IPS-18c (cell line): ENCODE measurements around the gene PIP4K2A.

ENCODE experiments used
- H3K4me3 ChIP-seq: 2 replicates; pipeline ENCODE4 v1.7.0; 2013; ENCODE audit warnings: low read depth, mild to moderate bottlenecking, low read length, moderate library complexity; ENCODE audit not compliant: insufficient read depth
- H3K9me3 ChIP-seq: one replicate; pipeline ENCODE4 v1.6.1; 2013; ENCODE audit warnings: mild to moderate bottlenecking, low read length, moderate library complexity; ENCODE audit not compliant: control insufficient read depth, insufficient read depth

Gene PIP4K2A

GRCh38 chr10:22623633-22624253 lies 90.6 kb downstream of the PIP4K2A start:
- no peak overlapping the region for H3K4me3 ChIP-seq

GRCh38 chr10:22622242-22622806 lies 92.1 kb downstream of the PIP4K2A start:
- H3K4me3 ChIP-seq: no peak overlapping the region
- H3K9me3 ChIP-seq: no peaks in the 10 kb centered on the region

More at GRCh38 chr10:22623633-22624253, 90.6 kb downstream of the PIP4K2A start:
- H3K9me3 ChIP-seq: no peaks in the 10 kb centered on the region

GRCh38 chr10:22621726-22622125 lies 92.7 kb downstream of the PIP4K2A start:
- no peaks in the 10 kb centered on the region for H3K9me3 ChIP-seq
- no peak overlapping the region for H3K4me3 ChIP-seq

- H3K9me3 ChIP-seq: no peaks in the 10 kb centered on the region
- no peak overlapping the region for H3K4me3 ChIP-seq
Observed at GRCh38 chr10:22620929-22621328, 93.4 kb downstream of the PIP4K2A start.

DNA sequence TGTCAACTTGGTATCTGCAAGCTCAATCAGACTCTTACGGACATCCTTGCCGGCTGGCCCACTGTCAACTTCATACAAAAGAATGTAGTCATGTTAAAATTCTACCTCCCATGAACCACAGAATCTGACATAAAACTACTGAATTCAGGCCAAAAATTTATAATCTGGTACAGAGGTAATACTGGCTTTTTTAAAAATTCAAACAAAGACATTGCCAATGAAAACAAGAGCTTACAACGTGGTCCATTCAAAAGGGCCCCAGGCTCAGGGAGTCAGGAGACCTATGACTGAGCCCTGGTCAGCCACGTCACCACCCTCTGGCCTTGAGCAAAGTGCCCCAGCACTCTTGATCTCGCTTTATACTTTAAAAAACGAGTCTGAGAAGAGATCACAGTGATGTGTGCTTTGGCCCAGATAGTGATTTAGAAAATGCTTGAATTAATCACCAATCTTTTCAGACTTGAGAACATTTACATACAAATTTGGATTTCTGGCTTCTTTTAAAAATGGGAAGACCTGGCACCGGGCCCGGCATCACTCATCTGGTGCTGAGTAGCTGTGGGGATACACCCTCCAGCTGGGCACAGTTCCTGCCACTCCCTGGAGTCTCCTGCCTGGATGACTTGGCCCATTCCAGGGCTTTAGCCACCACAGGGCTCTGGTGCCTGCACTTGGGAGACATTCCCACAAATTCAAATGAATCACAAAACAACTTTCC lies 94.1 kb downstream of the PIP4K2A start:
- H3K9me3 ChIP-seq: no peaks in the 10 kb centered on the region
- H3K4me3 ChIP-seq: no peak overlapping the region

DNA sequence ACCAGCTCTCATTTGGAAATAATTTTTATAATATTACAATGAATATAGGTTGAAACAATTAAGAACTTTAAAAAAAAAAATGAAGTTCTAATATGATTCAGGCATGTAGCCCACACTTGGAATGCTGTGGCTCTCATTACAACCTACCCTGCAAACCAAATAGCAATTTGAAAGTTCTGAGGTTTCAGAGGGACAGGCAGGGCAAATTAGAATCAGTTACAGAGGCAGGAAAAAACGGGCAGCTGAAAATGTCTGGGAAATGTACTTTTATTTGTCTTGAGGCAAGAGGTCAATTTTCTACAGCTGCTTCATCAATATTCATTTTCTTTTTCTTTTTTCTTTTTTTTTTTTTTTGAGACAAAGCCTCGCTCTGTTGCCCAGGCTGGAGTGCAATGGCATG lies 95.3 kb downstream of the PIP4K2A start:
- Histone ChIP-seq H3K9me3 (no peaks in the 10 kb centered on the region), H3K4me3 (no peak overlapping the region)

GRCh38 chr10:22618078-22618785 lies 96.1 kb downstream of the PIP4K2A start:
- no peak overlapping the region for H3K4me3 ChIP-seq
- no peaks in the 10 kb centered on the region for H3K9me3 ChIP-seq

DNA sequence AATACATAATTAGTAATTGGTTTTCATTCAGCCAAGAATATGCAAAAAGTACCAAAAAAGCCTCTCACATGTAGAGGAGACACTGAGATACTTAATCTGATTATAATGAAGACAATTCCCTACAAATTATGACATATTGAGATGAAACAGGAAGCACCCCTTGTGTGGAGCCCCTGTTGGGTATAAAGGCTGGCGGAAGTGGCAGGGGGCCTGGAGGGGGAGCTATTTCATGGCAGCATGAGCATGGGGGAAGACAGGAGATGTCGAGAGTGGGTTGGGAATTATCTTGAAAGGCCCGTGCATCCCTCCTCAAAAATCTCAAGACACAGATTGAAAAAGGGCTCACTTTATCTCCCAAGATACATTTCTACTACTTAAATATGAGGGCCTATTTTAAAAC lies 96.9 kb downstream of the PIP4K2A start:
- H3K4me3 ChIP-seq: no peak overlapping the region
- H3K9me3 ChIP-seq: no peaks in the 10 kb centered on the region

DNA sequence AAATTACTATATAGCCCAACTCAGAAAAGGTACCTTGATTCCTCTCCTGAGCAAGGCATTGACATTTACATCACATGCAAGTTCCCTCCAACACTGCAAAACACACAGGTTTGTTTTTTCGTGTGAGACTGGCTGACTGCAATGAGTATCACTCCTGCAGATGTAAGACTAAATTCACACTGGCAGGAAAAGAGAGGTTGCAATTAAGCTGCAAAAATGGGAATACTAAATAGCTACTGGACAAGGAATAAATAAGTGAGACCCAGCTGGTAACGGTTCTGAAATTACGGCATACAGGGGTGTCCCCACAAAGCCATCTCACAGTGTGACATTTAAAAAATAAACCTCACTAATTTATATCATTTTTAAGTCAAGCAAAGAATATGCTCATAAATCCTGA lies 97.3 kb downstream of the PIP4K2A start:
- no peak overlapping the region for H3K4me3 ChIP-seq
- H3K9me3 ChIP-seq: no peaks in the 10 kb centered on the region

DNA sequence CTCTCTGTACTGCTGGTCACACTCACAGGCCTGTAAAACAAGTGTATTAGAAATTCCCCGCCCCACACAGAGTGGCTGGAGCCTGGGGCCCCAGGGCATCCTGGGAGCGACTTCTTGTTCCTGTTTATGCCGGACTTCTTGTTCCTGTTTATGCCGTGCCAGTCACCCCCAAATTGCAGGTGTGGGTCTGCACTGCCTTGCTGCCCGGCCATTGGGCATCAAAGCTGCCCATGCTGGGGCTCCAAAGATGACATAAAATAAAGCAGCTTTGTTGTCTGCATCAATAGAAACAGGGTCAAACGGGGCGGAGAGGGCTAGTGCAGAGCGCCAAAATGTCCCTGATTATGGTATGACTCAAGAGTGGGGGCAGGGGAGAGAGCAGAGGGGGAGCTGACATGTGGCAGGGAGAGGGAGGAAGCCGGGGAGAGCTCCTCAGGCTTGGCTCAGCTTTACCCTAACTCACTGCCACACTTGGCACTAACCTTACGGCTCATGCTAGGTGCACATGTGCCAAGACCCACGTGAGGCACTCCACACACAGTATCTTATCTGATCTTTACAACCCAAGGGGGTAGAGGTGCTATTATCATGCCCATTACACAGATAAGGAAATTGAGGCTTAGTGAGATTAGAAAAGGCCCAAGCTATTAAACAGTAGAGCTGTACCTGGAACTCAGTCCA lies 98.4 kb downstream of the PIP4K2A start:
- Histone ChIP-seq H3K4me3 (no peak overlapping the region), H3K9me3 (no peaks in the 10 kb centered on the region)

DNA sequence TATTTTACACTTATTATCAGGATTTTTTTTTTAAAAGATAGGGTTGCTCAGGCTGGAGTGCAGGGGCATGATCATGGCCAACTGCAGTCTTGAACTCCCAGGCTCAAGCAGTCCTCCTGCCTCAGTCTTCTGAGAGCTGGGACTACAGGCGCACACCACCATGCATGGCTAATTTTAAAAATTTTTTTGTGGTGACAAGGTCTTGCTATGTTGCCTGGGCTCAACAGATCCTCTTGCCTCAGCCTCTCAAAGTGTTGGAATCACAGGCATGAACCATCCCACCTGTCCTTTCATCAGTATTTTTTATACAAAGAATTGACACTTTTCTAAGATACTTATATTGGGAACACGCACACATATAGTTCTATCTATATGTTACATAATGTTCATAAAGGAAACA lies 99.3 kb downstream of the PIP4K2A start:
- Histone ChIP-seq H3K9me3 (no peaks in the 10 kb centered on the region), H3K4me3 (no peak overlapping the region)

DNA sequence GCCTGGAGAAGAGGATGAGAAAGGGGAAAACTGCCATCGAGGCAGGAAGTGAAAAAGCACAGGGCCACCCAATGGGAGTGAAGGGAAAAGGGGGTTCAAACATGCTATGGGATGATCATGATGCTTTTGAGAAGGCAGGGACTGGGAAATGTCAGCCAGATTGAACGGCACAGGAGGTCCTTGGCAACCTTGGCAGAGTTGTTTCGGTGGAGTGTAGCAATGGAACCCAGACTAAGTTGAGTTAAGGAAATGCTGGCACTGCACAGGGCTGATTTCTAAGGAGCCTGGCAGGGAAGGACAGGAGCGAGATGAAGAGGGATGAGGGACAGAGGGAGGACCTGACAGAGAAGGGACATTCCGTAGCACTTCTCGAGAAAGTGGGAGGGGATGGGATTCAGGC lies 101.4 kb downstream of the PIP4K2A start:
- Histone ChIP-seq H3K4me3 (no peak overlapping the region; the same call in 1 of the 2 replicates), H3K9me3 (no peaks in the 10 kb centered on the region)

DNA sequence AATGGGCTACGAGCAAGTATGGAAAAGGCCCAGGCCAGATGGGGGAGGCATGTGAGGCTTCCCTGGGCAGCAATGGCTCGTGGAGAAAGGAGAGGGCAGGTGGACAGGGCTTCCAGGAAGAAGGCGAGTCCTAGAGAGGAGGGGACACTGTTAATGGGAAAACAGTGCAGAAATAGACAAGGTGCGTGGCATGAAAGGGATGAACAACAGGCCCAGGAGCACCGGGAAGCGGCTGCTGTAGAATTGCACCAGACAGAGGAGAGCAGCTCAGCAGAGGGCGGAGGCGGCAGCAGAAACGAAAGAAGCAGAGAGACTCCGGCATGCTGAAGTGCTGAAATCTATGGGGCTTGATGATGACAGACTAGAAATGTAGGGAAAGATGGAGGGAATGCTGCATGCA lies 102.1 kb downstream of the PIP4K2A start:
- Histone ChIP-seq H3K9me3 (no peaks in the 10 kb centered on the region), H3K4me3 (no peak overlapping the region)

DNA sequence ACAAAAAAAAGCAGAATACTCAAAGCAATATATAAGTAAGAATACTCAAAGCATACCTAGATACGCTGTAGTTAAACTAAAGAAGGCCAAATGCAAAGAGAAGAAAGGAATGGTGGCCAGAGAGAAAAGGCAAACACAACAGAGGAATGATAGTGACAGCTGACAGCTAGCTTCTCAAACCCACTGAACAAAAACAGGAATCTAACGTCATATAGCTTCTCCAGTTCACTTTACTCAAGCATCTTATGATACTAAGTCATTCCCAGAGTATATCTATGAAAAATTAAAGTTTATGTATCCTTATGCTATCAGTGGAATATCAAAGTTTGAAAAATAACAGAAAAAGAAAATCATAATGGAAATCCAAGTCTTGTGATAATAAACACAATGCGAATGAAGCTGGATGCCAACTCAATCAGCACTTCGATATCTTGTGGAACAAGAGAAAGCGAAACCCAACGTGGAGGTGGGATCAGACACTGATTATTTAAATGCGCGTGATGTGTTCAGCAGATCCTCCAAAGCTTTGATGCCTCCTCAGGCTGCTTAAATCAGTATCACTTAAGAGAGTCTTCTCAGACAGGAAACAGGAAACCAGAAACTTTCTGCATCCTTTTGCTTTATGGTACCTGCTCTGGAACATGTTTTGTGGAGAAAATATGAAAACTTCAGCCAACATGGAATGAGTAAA lies 102.8 kb downstream of the PIP4K2A start:
- no peak overlapping the region for H3K4me3 ChIP-seq
- no peaks in the 10 kb centered on the region for H3K9me3 ChIP-seq

GRCh38 chr10:22610610-22611009 lies 103.8 kb downstream of the PIP4K2A start:
- Histone ChIP-seq H3K9me3 (no peaks in the 10 kb centered on the region), H3K4me3 (no peak overlapping the region)

- H3K9me3 ChIP-seq: no peaks in the 10 kb centered on the region
Observed at GRCh38 chr10:22609719-22610465, 104.5 kb downstream of the PIP4K2A start.

More at GRCh38 chr10:22609719-22610465, 104.5 kb downstream of the PIP4K2A start:
- H3K4me3 ChIP-seq: no peak overlapping the region
